GM12864 (cell line): Measurements from ENCODE around the gene NRXN2.

Experiments
- DNase-seq: peaks from one replicate; pipeline ENCODE4 v3.0.0-alpha.2; 2011; ENCODE audit warnings: low read depth
- H3K4me3 ChIP-seq: 2 replicates; pipeline ENCODE4 v1.5.1; 2011; ENCODE audit warnings: mild to moderate bottlenecking, low read depth, low read length, control low read depth
- TF ChIP-seq, protein P1 (sequence below): IDR thresholded peaks from 2 replicates; pipeline ENCODE4 v1.5.1; 2011; ENCODE audit warnings: low read depth, mild to moderate bottlenecking, moderate library complexity, low read length, control low read depth, inconsistent platforms; ENCODE audit errors: missing control alignments

The NRXN2 gene

DNA sequence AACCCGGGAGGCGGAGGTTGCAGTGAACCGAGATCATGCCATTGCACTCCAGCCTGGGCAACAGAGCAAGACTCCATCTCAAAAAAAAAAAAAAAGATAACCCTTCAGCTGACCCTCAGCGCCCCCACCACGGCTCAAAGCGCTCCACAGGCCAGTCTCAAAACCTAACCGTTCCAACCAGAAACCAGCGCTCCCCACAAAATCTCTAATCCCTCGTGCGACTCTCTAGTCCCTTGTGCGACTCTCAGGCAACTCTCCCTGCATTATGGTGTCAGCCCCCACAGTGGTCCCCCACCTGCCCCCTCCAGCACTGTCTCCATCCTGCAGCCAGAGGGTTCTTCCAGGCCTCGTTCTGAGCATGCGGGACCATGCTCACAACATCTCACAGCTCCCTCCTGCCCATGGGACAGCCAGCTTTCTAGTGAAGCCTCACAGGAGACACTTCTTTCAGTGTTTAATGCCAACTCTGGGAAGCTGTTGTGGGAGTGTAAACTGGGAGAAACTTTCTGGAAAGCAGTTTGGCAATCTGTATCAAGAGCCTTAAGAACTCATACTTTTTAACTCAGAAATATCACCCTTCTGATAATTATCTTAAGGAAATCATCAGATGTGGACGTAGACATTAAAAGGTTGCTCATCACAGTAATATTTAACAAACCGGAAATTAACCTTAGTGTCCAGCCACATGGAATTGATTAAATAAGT is 25.1 kb upstream of the NRXN2 start:
- DNase-seq, result no peak
- TF ChIP-seq, protein P1, sequence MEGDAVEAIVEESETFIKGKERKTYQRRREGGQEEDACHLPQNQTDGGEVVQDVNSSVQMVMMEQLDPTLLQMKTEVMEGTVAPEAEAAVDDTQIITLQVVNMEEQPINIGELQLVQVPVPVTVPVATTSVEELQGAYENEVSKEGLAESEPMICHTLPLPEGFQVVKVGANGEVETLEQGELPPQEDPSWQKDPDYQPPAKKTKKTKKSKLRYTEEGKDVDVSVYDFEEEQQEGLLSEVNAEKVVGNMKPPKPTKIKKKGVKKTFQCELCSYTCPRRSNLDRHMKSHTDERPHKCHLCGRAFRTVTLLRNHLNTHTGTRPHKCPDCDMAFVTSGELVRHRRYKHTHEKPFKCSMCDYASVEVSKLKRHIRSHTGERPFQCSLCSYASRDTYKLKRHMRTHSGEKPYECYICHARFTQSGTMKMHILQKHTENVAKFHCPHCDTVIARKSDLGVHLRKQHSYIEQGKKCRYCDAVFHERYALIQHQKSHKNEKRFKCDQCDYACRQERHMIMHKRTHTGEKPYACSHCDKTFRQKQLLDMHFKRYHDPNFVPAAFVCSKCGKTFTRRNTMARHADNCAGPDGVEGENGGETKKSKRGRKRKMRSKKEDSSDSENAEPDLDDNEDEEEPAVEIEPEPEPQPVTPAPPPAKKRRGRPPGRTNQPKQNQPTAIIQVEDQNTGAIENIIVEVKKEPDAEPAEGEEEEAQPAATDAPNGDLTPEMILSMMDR, result no peak

DNA sequence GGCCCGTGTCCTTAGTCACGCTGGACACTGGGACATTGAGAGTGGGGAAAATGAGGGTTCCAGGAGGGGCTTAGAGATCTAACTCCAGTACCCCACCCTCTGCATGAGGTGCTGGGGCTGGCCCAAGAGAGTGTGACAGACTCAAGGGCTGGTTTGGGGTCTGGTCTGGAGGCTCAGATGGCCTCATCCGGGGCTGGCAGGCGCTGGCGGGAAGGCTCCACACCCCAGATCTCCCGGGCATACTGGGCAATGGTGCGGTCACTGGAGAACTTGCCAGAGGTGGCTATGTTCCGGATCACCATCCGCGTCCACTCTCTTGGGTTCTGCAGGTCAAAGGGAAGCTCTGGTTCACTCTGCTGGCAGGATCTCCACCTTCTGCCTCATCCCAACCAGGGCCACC is 23.5 kb upstream of the NRXN2 start:
- no peak overlapping the region for H3K4me3 ChIP-seq
- TF ChIP-seq, protein P1, result no peak
- DNase-seq, result no peak

More for the DNA sequence above, 25.1 kb upstream of the NRXN2 start:
- no peak overlapping the region for H3K4me3 ChIP-seq

GRCh38 chr11:64745521-64746328 is 22.7 kb upstream of the NRXN2 start:
- peak overlapping the region; percentile 49 for H3K4me3 ChIP-seq

GRCh38 chr11:64745189-64745520 is 22.2 kb upstream of the NRXN2 start:
- DNase-seq, result no peak
- H3K4me3 ChIP-seq, result peak overlapping the region; percentile 49
- TF ChIP-seq, protein P1, result no peak

More at GRCh38 chr11:64745521-64746328, 22.7 kb upstream of the NRXN2 start:
- TF ChIP-seq, protein P1, result no peak
- no peak for DNase-seq

DNA sequence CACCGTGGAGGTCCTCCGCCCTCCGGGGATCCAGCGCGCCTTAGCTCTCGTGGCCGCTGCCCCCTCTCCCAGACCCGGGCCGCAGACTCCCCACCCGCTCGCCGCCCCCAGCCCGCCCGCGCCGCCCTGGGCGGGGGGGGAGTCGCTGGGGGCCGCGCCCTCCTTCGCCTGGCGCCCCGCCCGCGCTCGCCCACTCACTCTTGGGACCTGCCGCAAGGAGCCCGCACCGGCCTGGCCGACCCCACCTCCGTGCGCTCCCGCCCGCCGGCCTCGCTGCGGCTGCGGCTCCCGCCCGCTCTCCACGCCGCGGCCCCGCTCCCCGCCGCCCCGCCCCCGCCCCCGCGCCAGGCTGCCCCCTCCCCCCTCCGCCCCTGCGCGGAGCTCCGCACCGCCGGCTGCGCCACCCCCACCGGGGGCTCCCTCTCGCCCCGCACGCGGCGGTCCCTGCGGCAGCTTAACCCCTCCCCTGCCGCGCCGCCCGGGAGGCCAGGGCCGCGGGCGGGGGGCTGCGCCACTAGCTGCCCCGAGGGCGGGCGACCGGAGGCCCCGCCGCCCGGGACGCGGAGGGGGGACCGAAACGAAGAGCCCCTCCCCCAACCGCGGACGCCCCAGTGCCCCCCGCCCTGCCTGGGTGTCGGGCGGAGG is 21.7 kb upstream of the NRXN2 start:
- DNase-seq, result no peak
- peak overlapping the region; percentile 49 for H3K4me3 ChIP-seq
- TF ChIP-seq, protein P1, result no peak

GRCh38 chr11:64743591-64744543 is 20.9 kb upstream of the NRXN2 start, which contains the start of gene RASGRP2:
Gene RASGRP2 (minus strand): TSS chr11:64744142. CDS start chr11:64742866, 1,276 bp downstream.
- TF ChIP-seq, protein P1, result peak; percentile 63
- DNase-seq, result no peak
- peak within 1 kb of the TSS; percentile 49 for H3K4me3 ChIP-seq
